GM23338 (cell line): ENCODE data around the gene RAC2. TPM values are rescaled to one million over a fixed set of nuclear protein-coding genes. Genes with fewer than 3 reads are reported as not detected.

Source experiments
- ATAC-seq: fragments of 200-7000 bp; cut with Tn5 transposase; 3 replicates; pipeline ENCODE4 v1.9.1; 2020
- DNase-seq: peaks from one replicate; pipeline ENCODE4 v3.0.0-alpha.2; 2015; ENCODE audit warnings: low spot score
- H2AFZ ChIP-seq: fragments of 200-600 bp; sonication (generic); 2 replicates; pipeline ENCODE4 v1.8.0; 2016; ENCODE audit warnings: antibody characterized with exemption, mild to moderate bottlenecking, moderate library complexity
- H3F3A ChIP-seq: fragments of 200-600 bp; sonication (generic); replicated peaks from 2 replicates; pipeline ENCODE4 v1.8.0; 2017; ENCODE audit warnings: antibody characterized with exemption, mixed run types, low read depth
- H3K27ac ChIP-seq: fragments of 200-600 bp; sonication (generic); 2 replicates; pipeline ENCODE4 v1.6.1; 2016; ENCODE audit warnings: low read depth
- H3K27me3 ChIP-seq: fragments of 200-600 bp; sonication (generic); 2 replicates; pipeline ENCODE4 v1.8.0; 2016; ENCODE audit warnings: mild to moderate bottlenecking, mixed run types, moderate library complexity; ENCODE audit not compliant: insufficient read depth
- H3K36me3 ChIP-seq: fragments of 200-600 bp; sonication (generic); 2 replicates; pipeline ENCODE4 v1.8.0; 2016; ENCODE audit warnings: mild to moderate bottlenecking; ENCODE audit not compliant: insufficient read depth
- H3K4me1 ChIP-seq: fragments of 200-600 bp; sonication (generic); 2 replicates; pipeline ENCODE4 v1.8.0; 2016; ENCODE audit warnings: mild to moderate bottlenecking, moderate library complexity; ENCODE audit not compliant: insufficient read depth
- H3K4me2 ChIP-seq: fragments of 200-600 bp; sonication (generic); 2 replicates; pipeline ENCODE4 v1.7.1; 2017; ENCODE audit warnings: mixed run types
- H3K4me3 ChIP-seq: fragments of 200-600 bp; sonication (generic); 2 replicates; pipeline ENCODE4 v1.6.1; 2016; ENCODE audit warnings: mixed run types
- H3K79me2 ChIP-seq: fragments of 200-600 bp; sonication (generic); replicated peaks from 2 replicates; pipeline ENCODE4 v1.8.0; 2017; ENCODE audit warnings: mild to moderate bottlenecking; ENCODE audit not compliant: insufficient read depth
- H3K9me2 ChIP-seq: fragments of 200-600 bp; sonication (generic); 2 replicates; pipeline ENCODE4 v1.8.0; 2017; ENCODE audit not compliant: insufficient read depth
- H4K20me1 ChIP-seq: fragments of 200-600 bp; sonication (generic); replicated peaks from 2 replicates; pipeline ENCODE4 v1.8.0; 2017; ENCODE audit warnings: mild to moderate bottlenecking; ENCODE audit not compliant: insufficient read depth
- H3K27ac Mint-ChIP-seq: 2 replicates; pipeline ENCODE4 v1.8.0; 2020; ENCODE audit warnings: inconsistent platforms, mild to moderate bottlenecking, moderate library complexity, mixed read lengths
- H3K27me3 Mint-ChIP-seq: 3 replicates; pipeline ENCODE4 v1.8.0; 2022; ENCODE audit warnings: low read depth, mild to moderate bottlenecking, moderate library complexity, mixed read lengths, inconsistent platforms; ENCODE audit not compliant: insufficient read depth, poor library complexity
- H3K36me3 Mint-ChIP-seq: 3 replicates; pipeline ENCODE4 v1.8.0; 2021; ENCODE audit warnings: low read depth, mild to moderate bottlenecking, inconsistent platforms, moderate library complexity, mixed read lengths
- H3K4me1 Mint-ChIP-seq: 3 replicates; pipeline ENCODE4 v1.8.0; 2020; ENCODE audit warnings: mild to moderate bottlenecking, inconsistent platforms, mixed read lengths
- H3K4me3 Mint-ChIP-seq: 3 replicates; pipeline ENCODE4 v1.8.0; 2021; ENCODE audit warnings: moderate library complexity, mild to moderate bottlenecking, inconsistent platforms, mixed read lengths
- H3K9me3 Mint-ChIP-seq: 3 replicates; pipeline ENCODE4 v1.8.0; 2020; ENCODE audit warnings: moderate library complexity, mild to moderate bottlenecking, inconsistent platforms, mixed read lengths
- CREB1 ChIP-seq: fragments of 250-450 bp; sonication (Bioruptor Pico); IDR thresholded peaks from 2 replicates; pipeline ENCODE4 v1.5.0; 2020; ENCODE audit warnings: low read depth, mild to moderate bottlenecking, moderate library complexity
- CTCF ChIP-seq, 2 experiments: fragments of 200-600 bp in 1 of 2; sonication (generic) in 1 of 2; conservative IDR thresholded peaks; 2 replicates each; pipeline versions ENCODE4 v1.5.1 to v1.6.1; 2016 to 2017; ENCODE audit warnings: antibody characterized with exemption in 2 of 2, low read depth in 2 of 2, mild to moderate bottlenecking in 2 of 2, moderate library complexity in 1 of 2
- ETS1 ChIP-seq: IDR thresholded peaks from 2 replicates; pipeline ENCODE4 v1.6.1; 2016; ENCODE audit warnings: antibody characterized with exemption
- EZH2 ChIP-seq: fragments of 200-600 bp; sonication (generic); IDR thresholded peaks from one replicate; pipeline ENCODE4 v1.8.0; 2017; ENCODE audit warnings: antibody characterized with exemption, mild to moderate bottlenecking, low read depth; ENCODE audit not compliant: unreplicated experiment
- EZH2phosphoT487 ChIP-seq: fragments of 200-600 bp; sonication (generic); IDR thresholded peaks from one replicate; pipeline ENCODE4 v1.8.1; 2018; ENCODE audit warnings: antibody characterized with exemption; ENCODE audit not compliant: unreplicated experiment
- JUNB ChIP-seq: IDR thresholded peaks from one replicate; pipeline ENCODE4 v1.6.1; 2016; ENCODE audit warnings: antibody characterized with exemption; ENCODE audit not compliant: unreplicated experiment
- NANOG ChIP-seq: IDR thresholded peaks from 2 replicates; pipeline ENCODE4 v1.6.1; 2016; ENCODE audit warnings: antibody characterized with exemption, borderline replicate concordance
- POLR2AphosphoS5 ChIP-seq: IDR thresholded peaks from 2 replicates; pipeline ENCODE4 v1.6.1; 2016; ENCODE audit warnings: antibody characterized with exemption, low read depth
- REST ChIP-seq: IDR thresholded peaks from one replicate; pipeline ENCODE4 v1.6.1; 2018; ENCODE audit warnings: antibody characterized with exemption; ENCODE audit not compliant: unreplicated experiment
- STAT1 ChIP-seq: IDR thresholded peaks from one replicate; pipeline ENCODE4 v1.6.1; 2016; ENCODE audit warnings: antibody characterized with exemption; ENCODE audit not compliant: unreplicated experiment
- ZNF114 ChIP-seq: fragments of 250-450 bp; sonication (Bioruptor Pico); IDR thresholded peaks from 2 replicates; pipeline ENCODE4 v1.5.0; 2020; ENCODE audit warnings: mild to moderate bottlenecking, moderate library complexity
- ZNF331 ChIP-seq: fragments of 250-450 bp; sonication (Bioruptor Pico); IDR thresholded peaks from 2 replicates; pipeline ENCODE4 v1.5.0; 2020; ENCODE audit warnings: low read depth, mild to moderate bottlenecking, moderate library complexity
- ZNF462 ChIP-seq: fragments of 250-450 bp; sonication (Bioruptor Pico); IDR thresholded peaks from 2 replicates; pipeline ENCODE4 v1.5.0; 2020; ENCODE audit warnings: mild to moderate bottlenecking, moderate library complexity
- polyA plus RNA-seq: library from polyadenylated mRNA; unstranded; fragments of >200 nt; fragmentation: Nextera tagmentation; extraction: Ambion mirVana; gene quantifications from 2 replicates; pipeline ENCODE4 v1.2.1, GENCODE V29; 2016
- total RNA-seq: library from RNA; depleted of rRNA; stranded (reverse); fragments of >200 nt; shearing (Covaris generic); gene quantifications from 2 replicates; pipeline ENCODE4 v1.2.3, GENCODE V29; 2014

The RAC2 gene
- total and polyA plus RNA-seq, 2 experiments from 2014 or later, result 2.4 to 2.7 TPM

GRCh38 chr22:37269936-37270678 is 26.0 kb upstream of the RAC2 start:
- no peaks in the 10 kb centered on the region for H3K36me3 ChIP-seq
- no peaks in the 10 kb centered on the region for H3K9me2 ChIP-seq
- no peaks in the 10 kb centered on the region for H3K79me2 ChIP-seq
- H3K9me3 Mint-ChIP-seq, result peaks cover 4% of the 10 kb centered on the region; the same call in 1 of the 3 replicates
- H3K36me3 Mint-ChIP-seq, result no peaks in the 10 kb centered on the region
- no peaks in the 10 kb centered on the region for H3K4me1 ChIP-seq
- H3K27me3 ChIP-seq, result no peaks in the 10 kb centered on the region
- H3K27me3 Mint-ChIP-seq, result peaks cover 9% of the 10 kb centered on the region
- no peak overlapping the region for H3K4me2 ChIP-seq
- TF ChIP-seq ZNF114 (CRISPR knock-in tag), result no peak
- TF ChIP-seq ZNF331, result no peak
- TF ChIP-seq ZNF462 (CRISPR knock-in tag), result no peak
- TF ChIP-seq CTCF (conservative IDR thresholded peaks at IDR 0.05; ENCODE audit: low read depth in 2 of 2), result no peak
- TF ChIP-seq REST, result no peak
- no peak for TF ChIP-seq NANOG
- no peak for TF ChIP-seq STAT1
- no peak for TF ChIP-seq POLR2AphosphoS5
- TF ChIP-seq JUNB, result no peak
- no peak for TF ChIP-seq EZH2phosphoT487
- TF ChIP-seq CREB1 (CRISPR knock-in tag), result no peak
- TF ChIP-seq ETS1, result no peak
- TF ChIP-seq EZH2, result no peak
- DNase-seq, result no peak
- H3K4me3 ChIP-seq, result no peak overlapping the region
- no peak overlapping the region for H3K27ac Mint-ChIP-seq
- H2AFZ ChIP-seq, result no peak overlapping the region
- H3K27ac ChIP-seq, result no peak overlapping the region
- H3K4me3 Mint-ChIP-seq, result no peak overlapping the region
- H4K20me1 ChIP-seq, result no peaks in the 10 kb centered on the region; the same call in 1 of the 2 replicates
- no peaks in the 10 kb centered on the region for H3F3A ChIP-seq
- peaks cover 3% of the 10 kb centered on the region for H3K4me1 Mint-ChIP-seq
- no peak for ATAC-seq
